Measurements from ENCODE around the gene SFRP4.

- TF ChIP-seq CTCF (conservative IDR thresholded peaks at IDR 0.05 in 1 of 2, IDR thresholded peaks at IDR 0.05 in 1 of 2; ENCODE audit: extremely low read depth in 1 of 2, insufficient read depth in 1 of 2, low read depth in 1 of 2, low read length in 2 of 2) (no peak), EZH2 (IDR thresholded peaks at IDR 0.05; ENCODE audit: borderline replicate concordance, low read length) (no peak)
Observed at GRCh38 chr7:37961251-37961650, 44.6 kb upstream of the SFRP4 start.
